Keratinocyte (primary cell): ENCODE data around the gene DCLK2. TPM values are rescaled to one million over a fixed set of nuclear protein-coding genes. Genes with fewer than 3 reads are reported as not detected.

ENCODE experiments used
- DNase-seq: peaks from one replicate; pipeline ENCODE4 v3.0.0-alpha.2; 2011; ENCODE audit warnings: low read depth, missing footprints, low spot score
- FAIRE-seq: peaks from 2 replicates; lab custom pipeline; 2011; peaks lifted over from hg19 to GRCh38; lab: Jason Lieb, UNC
- H2AFZ ChIP-seq: 2 replicates; pipeline ENCODE4 v1.6.0; 2012; ENCODE audit warnings: low read length, control low read depth, inconsistent platforms; ENCODE audit not compliant: control insufficient read depth
- H3K27ac ChIP-seq: 2 replicates; pipeline ENCODE4 v1.5.1; 2011; ENCODE audit warnings: low read length; ENCODE audit not compliant: control insufficient read depth, insufficient read depth
- H3K27me3 ChIP-seq: 3 replicates; pipeline ENCODE4 v1.6.0; 2011; ENCODE audit warnings: low read length; ENCODE audit not compliant: control insufficient read depth, insufficient read depth; ENCODE audit errors: extremely low read depth
- H3K36me3 ChIP-seq, 2 experiments: 2 replicates in 1 of 2; 3 replicates in 1 of 2; pipeline ENCODE4 v1.5.1; 2011; ENCODE audit warnings: low read length in 2 of 2, mild to moderate bottlenecking in 1 of 2; ENCODE audit not compliant: control insufficient read depth in 2 of 2, insufficient read depth in 2 of 2; ENCODE audit errors: extremely low read depth in 1 of 2
- H3K4me1 ChIP-seq: 3 replicates; pipeline ENCODE4 v1.5.1; 2011; ENCODE audit warnings: low read length; ENCODE audit not compliant: control insufficient read depth, insufficient read depth; ENCODE audit errors: extremely low read depth
- H3K4me2 ChIP-seq: 3 replicates; pipeline ENCODE4 v1.6.0; 2011; ENCODE audit warnings: low read depth, low read length; ENCODE audit not compliant: control insufficient read depth, insufficient read depth; ENCODE audit errors: extremely low read depth
- H3K4me3 ChIP-seq, 3 experiments: fragments of 200-600 bp in 1 of 3; sonication (generic) in 1 of 3; 2 replicates in 2 of 3; 3 replicates in 1 of 3; pipeline ENCODE4 v1.5.1; 2011 to 2016; ENCODE audit warnings: low read length in 3 of 3, mild to moderate bottlenecking in 3 of 3, control low read depth in 2 of 3, inconsistent platforms in 1 of 3, low read depth in 1 of 3, mixed read lengths in 1 of 3, mixed run types in 1 of 3, moderate library complexity in 1 of 3; ENCODE audit not compliant: control insufficient read depth in 2 of 3, insufficient read depth in 2 of 3; ENCODE audit errors: extremely low read depth in 1 of 3
- H3K79me2 ChIP-seq: 2 replicates; pipeline ENCODE4 v1.6.0; 2012; ENCODE audit warnings: low read length; ENCODE audit not compliant: control insufficient read depth, insufficient read depth
- H3K9ac ChIP-seq: 3 replicates; pipeline ENCODE4 v1.6.0; 2011; ENCODE audit warnings: low read length; ENCODE audit not compliant: control insufficient read depth, insufficient read depth; ENCODE audit errors: extremely low read depth
- H3K9me1 ChIP-seq: 3 replicates; pipeline ENCODE4 v1.6.0; 2011; ENCODE audit warnings: low read length; ENCODE audit not compliant: control insufficient read depth, insufficient read depth; ENCODE audit errors: extremely low read depth
- H3K9me3 ChIP-seq: 2 replicates; pipeline ENCODE4 v1.5.1; 2012; ENCODE audit warnings: low read depth, low read length; ENCODE audit not compliant: control insufficient read depth
- H4K20me1 ChIP-seq: 3 replicates; pipeline ENCODE4 v1.6.0; 2011; ENCODE audit warnings: low read length; ENCODE audit not compliant: control insufficient read depth, insufficient read depth; ENCODE audit errors: extremely low read depth
- EZH2 ChIP-seq: IDR thresholded peaks from one replicate; pipeline ENCODE4 v1.6.1; 2012; ENCODE audit warnings: inconsistent platforms, mild to moderate bottlenecking, low read length, moderate library complexity
- dilution Hi-C: fragments of 300-500 bp; cut with MboI; formaldehyde crosslinking; loops from one replicate; pipeline ENCODE4 v1.7.0; 2020; ENCODE audit warnings: low sequenced_read_pairs; ENCODE audit not compliant: extremely low pct_ligation_motif_present
- polyA plus RNA-seq, 5 experiments: library from polyadenylated mRNA; depleted of rRNA in 3 of 5; stranded (reverse) in 3 of 5; stranded (forward) in 1 of 5; unstranded in 1 of 5; fragments of >200 nt; gene quantifications; 1 replicate in 1 of 5; 2 replicates in 3 of 5; 3 replicates in 1 of 5; pipeline versions ENCODE4 v1.2.1 to v1.2.3, GENCODE V29; 2011 to 2012; ENCODE audit warnings: missing spikeins in 2 of 5, low read depth in 1 of 5, low replicate concordance in 1 of 5
- TF ChIP-seq, protein P1 (sequence below), 3 experiments: IDR thresholded peaks in 1 of 3; conservative IDR thresholded peaks in 1 of 3; optimal IDR thresholded peaks in 1 of 3; 2 replicates in 2 of 3; 3 replicates in 1 of 3; pipeline versions ENCODE3 to v1.5.1; 2011; ENCODE audit warnings: low read length in 3 of 3, mild to moderate bottlenecking in 3 of 3, moderate library complexity in 2 of 3, control low read depth in 1 of 3, inconsistent platforms in 1 of 3; ENCODE audit not compliant: insufficient read depth in 2 of 3; ENCODE audit errors: extremely low read depth in 1 of 3

The DCLK2 gene
- polyA plus RNA-seq, 1 donor (not counting 4 experiments of a cell fraction or from before 2014, with no cell fraction given) = 0.07 TPM

GRCh38 chr4:150297861-150298474 lies 219.7 kb downstream of the DCLK2 start:
- dilution Hi-C loops = no loop called here
- Histone ChIP-seq H3K4me3 (no peak overlapping the region), H3K9me1 (no peaks in the 10 kb centered on the region), H3K36me3 (no peaks in the 10 kb centered on the region), H4K20me1 (no peaks in the 10 kb centered on the region), H3K27me3 (no peaks in the 10 kb centered on the region), H3K9ac (no peak overlapping the region), H3K4me1 (peaks cover 6% of the 10 kb centered on the region), H3K4me2 (no peak overlapping the region), H2AFZ (no peak overlapping the region), H3K27ac (no peak overlapping the region), H3K79me2 (no peaks in the 10 kb centered on the region), H3K9me3 (no peaks in the 10 kb centered on the region)
- TF ChIP-seq, protein P1, sequence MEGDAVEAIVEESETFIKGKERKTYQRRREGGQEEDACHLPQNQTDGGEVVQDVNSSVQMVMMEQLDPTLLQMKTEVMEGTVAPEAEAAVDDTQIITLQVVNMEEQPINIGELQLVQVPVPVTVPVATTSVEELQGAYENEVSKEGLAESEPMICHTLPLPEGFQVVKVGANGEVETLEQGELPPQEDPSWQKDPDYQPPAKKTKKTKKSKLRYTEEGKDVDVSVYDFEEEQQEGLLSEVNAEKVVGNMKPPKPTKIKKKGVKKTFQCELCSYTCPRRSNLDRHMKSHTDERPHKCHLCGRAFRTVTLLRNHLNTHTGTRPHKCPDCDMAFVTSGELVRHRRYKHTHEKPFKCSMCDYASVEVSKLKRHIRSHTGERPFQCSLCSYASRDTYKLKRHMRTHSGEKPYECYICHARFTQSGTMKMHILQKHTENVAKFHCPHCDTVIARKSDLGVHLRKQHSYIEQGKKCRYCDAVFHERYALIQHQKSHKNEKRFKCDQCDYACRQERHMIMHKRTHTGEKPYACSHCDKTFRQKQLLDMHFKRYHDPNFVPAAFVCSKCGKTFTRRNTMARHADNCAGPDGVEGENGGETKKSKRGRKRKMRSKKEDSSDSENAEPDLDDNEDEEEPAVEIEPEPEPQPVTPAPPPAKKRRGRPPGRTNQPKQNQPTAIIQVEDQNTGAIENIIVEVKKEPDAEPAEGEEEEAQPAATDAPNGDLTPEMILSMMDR (optimal IDR thresholded peaks at IDR 0.05 in 1 of 3, IDR thresholded peaks at IDR 0.05 in 1 of 3, conservative IDR thresholded peaks at IDR 0.05 in 1 of 3; ENCODE audit: extremely low read depth in 1 of 3, insufficient read depth in 2 of 3, low read length in 3 of 3) = peak in 2 of 3 experiments; percentile 36 to 56
- no peak for TF ChIP-seq EZH2
- no peak for DNase-seq
- FAIRE-seq = no peak

DNA sequence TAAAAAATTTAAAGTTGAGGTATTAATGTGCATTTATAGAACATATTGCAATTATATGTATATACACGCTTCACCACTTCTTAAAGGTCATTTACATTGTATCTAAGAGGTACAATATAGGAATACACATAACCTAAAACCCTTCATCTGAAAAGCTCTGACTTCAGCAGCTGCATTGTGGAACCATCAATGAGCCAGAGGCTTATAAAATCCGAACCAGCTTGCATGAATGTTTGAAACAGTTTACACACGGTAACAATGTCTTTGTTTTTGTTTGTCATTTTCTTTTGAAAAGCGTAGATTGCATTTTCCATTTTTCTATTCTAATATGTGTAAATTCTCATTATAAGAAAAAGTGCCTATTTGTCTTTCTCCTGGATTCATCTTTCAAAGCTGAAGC lies 221.6 kb downstream of the DCLK2 start:
- Histone ChIP-seq H3K27ac (no peak overlapping the region), H3K4me2 (no peak overlapping the region), H3K27me3 (no peaks in the 10 kb centered on the region), H3K9me3 (no peaks in the 10 kb centered on the region), H3K9me1 (no peaks in the 10 kb centered on the region), H3K9ac (no peak overlapping the region), H4K20me1 (no peaks in the 10 kb centered on the region), H3K4me1 (peaks cover 7% of the 10 kb centered on the region), H3K4me3 (no peak overlapping the region), H3K79me2 (no peaks in the 10 kb centered on the region), H3K36me3 (no peaks in the 10 kb centered on the region), H2AFZ (no peak overlapping the region)
- dilution Hi-C loops = no loop called here
- TF ChIP-seq EZH2 = no peak
- TF ChIP-seq, protein P1 (optimal IDR thresholded peaks at IDR 0.05 in 1 of 3, IDR thresholded peaks at IDR 0.05 in 1 of 3, conservative IDR thresholded peaks at IDR 0.05 in 1 of 3; ENCODE audit: extremely low read depth in 1 of 3, insufficient read depth in 2 of 3, low read length in 3 of 3) = no peak
- DNase-seq (no peak), FAIRE-seq (no peak)
